K562 (cell line): ENCODE data around the gene DCAF6. TPM values are rescaled to one million over a fixed set of nuclear protein-coding genes. Genes with fewer than 3 reads are reported as not detected.

Experiments
- GTF2F1 ChIP-seq: IDR thresholded peaks from 2 replicates; pipeline ENCODE4 v1.6.1; 2011; ENCODE audit warnings: low read depth, low read length, improper control_type of control experiment
- MAFG ChIP-seq: fragments of 450-650 bp; conservative IDR thresholded peaks from 2 replicates; pipeline ENCODE4 v1.6.1; 2016; ENCODE audit warnings: missing genetic modification characterization, missing compliant biosample characterization
- POLR2G ChIP-seq: fragments of 200-400 bp; formaldehyde crosslinking; IDR thresholded peaks from 2 replicates; pipeline ENCODE4 v1.6.1; 2017; ENCODE audit warnings: low read depth, mild to moderate bottlenecking, antibody characterized with exemption, low read length, moderate library complexity
- TRIM24 ChIP-seq, 2 experiments: fragments of 450-650 bp; IDR thresholded peaks; 2 replicates each; pipeline ENCODE4 v1.6.1; 2016
- YBX1 ChIP-seq: fragments of 450-650 bp; IDR thresholded peaks from 2 replicates; pipeline ENCODE4 v1.7.1; 2016; ENCODE audit warnings: mild to moderate bottlenecking
- ZNF347 ChIP-seq: fragments of 450-650 bp; formaldehyde crosslinking; IDR thresholded peaks from 2 replicates; pipeline ENCODE4 v1.4.0; 2020; ENCODE audit warnings: low read depth, mild to moderate bottlenecking, moderate library complexity
- ZNF431 ChIP-seq: sonication (generic); formaldehyde crosslinking; IDR thresholded peaks from 2 replicates; pipeline ENCODE4 v1.8.0; 2022; ENCODE audit warnings: mild to moderate bottlenecking, missing genetic modification reagents
- polyA plus RNA-seq, 8 experiments: library from polyadenylated mRNA; depleted of rRNA in 4 of 8; stranded (reverse) in 5 of 8; unstranded in 3 of 8; fragments of >200 nt; fragmentation: Nextera tagmentation in 2 of 8; fragmentation: Illumina TruSeq in 1 of 8; extraction: Ambion mirVana in 2 of 8; extraction: Trizol in 1 of 8; gene quantifications; 2 replicates each; pipeline versions ENCODE4 v1.2.1 to v1.2.3, GENCODE V29; 2011 to 2014; ENCODE audit warnings: inconsistent platforms in 1 of 8, missing spikeins in 1 of 8
- total RNA-seq, 7 experiments: library from RNA; depleted of rRNA in 6 of 7; stranded (reverse); fragments of >200 nt in 6 of 7; fragmentation: Illumina TruSeq in 2 of 7; extraction: Trizol in 2 of 7; gene quantifications; 2 replicates each; pipeline versions ENCODE4 v1.2.1 to v1.2.3, GENCODE V29; 2011 to 2021; ENCODE audit warnings: low replicate concordance in 1 of 7
- TF ChIP-seq, protein P1 (sequence below), 2 experiments: IDR thresholded peaks; 2 replicates each; pipeline ENCODE4 v1.6.1; 2012; ENCODE audit warnings: improper control_type of control experiment in 2 of 2, low read depth in 2 of 2, low read length in 2 of 2, borderline replicate concordance in 1 of 2
- TF ChIP-seq, protein P2 (sequence below): fragments of 250-450 bp; sonication (Bioruptor Pico); IDR thresholded peaks from 2 replicates; pipeline ENCODE4 v1.5.0; 2021; ENCODE audit warnings: mild to moderate bottlenecking, moderate library complexity
- TF ChIP-seq, protein P3 (sequence below): fragments of 250-450 bp; sonication (Bioruptor Pico); IDR thresholded peaks from 2 replicates; pipeline ENCODE4 v1.9.0; 2021; ENCODE audit warnings: mild to moderate bottlenecking, inconsistent platforms
- TF ChIP-seq, protein P4 (sequence below): sonication (generic); formaldehyde crosslinking; IDR thresholded peaks from 2 replicates; pipeline ENCODE4 v1.8.0; 2023; ENCODE audit warnings: mild to moderate bottlenecking, missing genetic modification reagents
- TF ChIP-seq, protein P5 (sequence below): fragments of 450-650 bp; IDR thresholded peaks from 2 replicates; pipeline ENCODE4 v1.7.1; 2018; ENCODE audit warnings: mild to moderate bottlenecking, low read depth; ENCODE audit not compliant: partially characterized antibody

Gene DCAF6
- total and polyA plus RNA-seq, 9 of the 15 experiments (the other 6 are each of a cell fraction or from before 2014, with no cell fraction given): 19.1 to 102 (median 46.3) TPM

DNA sequence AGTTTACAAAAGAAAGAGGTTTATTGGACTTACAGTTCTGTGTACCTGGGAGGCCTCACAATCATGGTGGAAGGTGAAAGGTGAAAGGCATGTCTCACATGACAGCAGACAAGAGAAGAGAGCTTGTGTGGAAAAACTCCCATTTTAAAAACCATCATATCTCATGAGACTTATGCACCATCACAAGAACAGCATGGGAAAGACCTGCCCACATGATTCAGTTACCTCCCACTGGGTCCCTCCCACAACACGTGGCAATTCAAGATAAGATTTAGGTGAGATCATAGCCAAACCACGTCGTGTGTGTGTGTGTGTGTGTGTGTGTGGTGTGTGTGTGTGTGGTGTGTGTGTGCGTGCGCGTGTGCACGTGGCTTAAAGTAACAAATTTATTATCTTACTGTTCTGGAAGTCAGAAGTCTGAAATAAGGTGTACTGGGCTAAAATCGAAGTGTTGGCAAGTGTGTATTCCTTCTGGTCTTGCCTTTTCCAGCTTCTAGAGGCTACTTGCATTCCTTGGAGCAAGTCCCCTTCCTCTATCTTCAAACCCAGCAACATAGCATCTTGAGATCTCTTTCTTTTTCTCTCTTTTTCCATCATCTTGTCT, 48.5 kb downstream of the DCAF6 start (continued):
- TF ChIP-seq ZNF347 (CRISPR knock-in tag): no peak
- TF ChIP-seq ZNF431: no peak
- TF ChIP-seq POLR2G: no peak
- TF ChIP-seq GTF2F1: no peak
- TF ChIP-seq YBX1: no peak
- TF ChIP-seq, protein P1, sequence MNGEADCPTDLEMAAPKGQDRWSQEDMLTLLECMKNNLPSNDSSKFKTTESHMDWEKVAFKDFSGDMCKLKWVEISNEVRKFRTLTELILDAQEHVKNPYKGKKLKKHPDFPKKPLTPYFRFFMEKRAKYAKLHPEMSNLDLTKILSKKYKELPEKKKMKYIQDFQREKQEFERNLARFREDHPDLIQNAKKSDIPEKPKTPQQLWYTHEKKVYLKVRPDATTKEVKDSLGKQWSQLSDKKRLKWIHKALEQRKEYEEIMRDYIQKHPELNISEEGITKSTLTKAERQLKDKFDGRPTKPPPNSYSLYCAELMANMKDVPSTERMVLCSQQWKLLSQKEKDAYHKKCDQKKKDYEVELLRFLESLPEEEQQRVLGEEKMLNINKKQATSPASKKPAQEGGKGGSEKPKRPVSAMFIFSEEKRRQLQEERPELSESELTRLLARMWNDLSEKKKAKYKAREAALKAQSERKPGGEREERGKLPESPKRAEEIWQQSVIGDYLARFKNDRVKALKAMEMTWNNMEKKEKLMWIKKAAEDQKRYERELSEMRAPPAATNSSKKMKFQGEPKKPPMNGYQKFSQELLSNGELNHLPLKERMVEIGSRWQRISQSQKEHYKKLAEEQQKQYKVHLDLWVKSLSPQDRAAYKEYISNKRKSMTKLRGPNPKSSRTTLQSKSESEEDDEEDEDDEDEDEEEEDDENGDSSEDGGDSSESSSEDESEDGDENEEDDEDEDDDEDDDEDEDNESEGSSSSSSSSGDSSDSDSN (IDR thresholded peaks at IDR 0.05; ENCODE audit: borderline replicate concordance in 1 of 2, low read depth in 2 of 2, low read length in 2 of 2): no peak
- TF ChIP-seq, protein P2, sequence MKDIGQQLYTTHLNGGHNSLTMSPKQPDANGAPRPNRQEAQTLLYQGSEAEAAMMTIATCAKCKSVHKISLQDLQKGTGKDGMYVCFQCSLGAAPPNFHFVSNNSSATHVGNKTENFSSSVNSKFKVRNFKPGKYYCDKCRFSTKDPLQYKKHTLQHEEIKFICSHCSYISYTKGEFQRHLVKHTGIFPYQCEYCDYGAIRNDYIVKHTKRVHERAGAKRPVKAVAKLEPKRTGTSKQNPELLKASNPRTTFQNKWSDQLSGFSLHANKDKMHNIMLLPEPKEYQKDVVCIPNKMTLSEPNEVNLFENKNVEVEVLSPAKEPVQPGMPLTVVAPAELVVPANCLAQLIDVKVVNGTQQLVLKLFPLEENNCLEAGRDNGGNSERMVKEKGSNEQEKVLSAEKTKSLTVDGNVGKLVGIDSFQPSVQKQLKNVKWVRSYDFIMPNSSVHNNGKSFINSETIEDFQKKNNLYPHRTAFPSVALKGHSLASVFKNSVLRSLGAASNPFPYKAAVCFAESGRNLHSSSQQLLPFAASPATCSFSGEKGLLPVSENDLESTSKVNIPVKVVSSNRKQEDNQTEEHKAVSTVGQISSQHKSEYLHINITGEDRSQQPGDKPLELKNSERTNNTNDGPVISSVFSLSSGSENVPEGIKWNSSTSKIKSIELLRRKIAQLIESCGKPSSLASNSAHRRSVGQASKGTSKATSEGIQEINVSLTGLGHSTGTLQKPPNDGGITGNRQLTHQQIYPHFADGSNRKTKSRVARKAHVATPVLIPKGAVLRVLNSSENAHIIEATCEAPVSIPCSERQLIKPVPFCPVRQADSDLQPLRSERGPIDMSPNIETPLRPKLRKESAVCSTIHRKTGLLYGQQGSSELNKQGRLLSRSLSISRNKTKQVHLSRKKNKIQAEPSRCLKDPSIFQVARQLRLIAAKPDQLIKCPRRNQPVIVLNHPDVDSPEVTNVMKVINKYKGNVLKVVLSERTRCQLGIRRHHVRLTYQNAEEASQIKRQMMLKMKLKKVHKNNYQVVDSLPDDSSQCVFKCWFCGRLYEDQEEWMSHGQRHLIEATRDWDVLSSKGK (CRISPR knock-in tag): no peak
- no peak for TF ChIP-seq MAFG (tag)
- TF ChIP-seq, protein P3, sequence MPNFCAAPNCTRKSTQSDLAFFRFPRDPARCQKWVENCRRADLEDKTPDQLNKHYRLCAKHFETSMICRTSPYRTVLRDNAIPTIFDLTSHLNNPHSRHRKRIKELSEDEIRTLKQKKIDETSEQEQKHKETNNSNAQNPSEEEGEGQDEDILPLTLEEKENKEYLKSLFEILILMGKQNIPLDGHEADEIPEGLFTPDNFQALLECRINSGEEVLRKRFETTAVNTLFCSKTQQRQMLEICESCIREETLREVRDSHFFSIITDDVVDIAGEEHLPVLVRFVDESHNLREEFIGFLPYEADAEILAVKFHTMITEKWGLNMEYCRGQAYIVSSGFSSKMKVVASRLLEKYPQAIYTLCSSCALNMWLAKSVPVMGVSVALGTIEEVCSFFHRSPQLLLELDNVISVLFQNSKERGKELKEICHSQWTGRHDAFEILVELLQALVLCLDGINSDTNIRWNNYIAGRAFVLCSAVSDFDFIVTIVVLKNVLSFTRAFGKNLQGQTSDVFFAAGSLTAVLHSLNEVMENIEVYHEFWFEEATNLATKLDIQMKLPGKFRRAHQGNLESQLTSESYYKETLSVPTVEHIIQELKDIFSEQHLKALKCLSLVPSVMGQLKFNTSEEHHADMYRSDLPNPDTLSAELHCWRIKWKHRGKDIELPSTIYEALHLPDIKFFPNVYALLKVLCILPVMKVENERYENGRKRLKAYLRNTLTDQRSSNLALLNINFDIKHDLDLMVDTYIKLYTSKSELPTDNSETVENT (CRISPR knock-in tag): no peak
- TF ChIP-seq, protein P4, sequence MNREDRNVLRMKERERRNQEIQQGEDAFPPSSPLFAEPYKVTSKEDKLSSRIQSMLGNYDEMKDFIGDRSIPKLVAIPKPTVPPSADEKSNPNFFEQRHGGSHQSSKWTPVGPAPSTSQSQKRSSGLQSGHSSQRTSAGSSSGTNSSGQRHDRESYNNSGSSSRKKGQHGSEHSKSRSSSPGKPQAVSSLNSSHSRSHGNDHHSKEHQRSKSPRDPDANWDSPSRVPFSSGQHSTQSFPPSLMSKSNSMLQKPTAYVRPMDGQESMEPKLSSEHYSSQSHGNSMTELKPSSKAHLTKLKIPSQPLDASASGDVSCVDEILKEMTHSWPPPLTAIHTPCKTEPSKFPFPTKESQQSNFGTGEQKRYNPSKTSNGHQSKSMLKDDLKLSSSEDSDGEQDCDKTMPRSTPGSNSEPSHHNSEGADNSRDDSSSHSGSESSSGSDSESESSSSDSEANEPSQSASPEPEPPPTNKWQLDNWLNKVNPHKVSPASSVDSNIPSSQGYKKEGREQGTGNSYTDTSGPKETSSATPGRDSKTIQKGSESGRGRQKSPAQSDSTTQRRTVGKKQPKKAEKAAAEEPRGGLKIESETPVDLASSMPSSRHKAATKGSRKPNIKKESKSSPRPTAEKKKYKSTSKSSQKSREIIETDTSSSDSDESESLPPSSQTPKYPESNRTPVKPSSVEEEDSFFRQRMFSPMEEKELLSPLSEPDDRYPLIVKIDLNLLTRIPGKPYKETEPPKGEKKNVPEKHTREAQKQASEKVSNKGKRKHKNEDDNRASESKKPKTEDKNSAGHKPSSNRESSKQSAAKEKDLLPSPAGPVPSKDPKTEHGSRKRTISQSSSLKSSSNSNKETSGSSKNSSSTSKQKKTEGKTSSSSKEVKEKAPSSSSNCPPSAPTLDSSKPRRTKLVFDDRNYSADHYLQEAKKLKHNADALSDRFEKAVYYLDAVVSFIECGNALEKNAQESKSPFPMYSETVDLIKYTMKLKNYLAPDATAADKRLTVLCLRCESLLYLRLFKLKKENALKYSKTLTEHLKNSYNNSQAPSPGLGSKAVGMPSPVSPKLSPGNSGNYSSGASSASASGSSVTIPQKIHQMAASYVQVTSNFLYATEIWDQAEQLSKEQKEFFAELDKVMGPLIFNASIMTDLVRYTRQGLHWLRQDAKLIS: 0 out of 2 replicates have a peak, but pooled peaks have one; percentile 65
- TF ChIP-seq TRIM24 (IDR thresholded peaks at IDR 0.05): peak; percentile 93 to 95
- TF ChIP-seq, protein P5, sequence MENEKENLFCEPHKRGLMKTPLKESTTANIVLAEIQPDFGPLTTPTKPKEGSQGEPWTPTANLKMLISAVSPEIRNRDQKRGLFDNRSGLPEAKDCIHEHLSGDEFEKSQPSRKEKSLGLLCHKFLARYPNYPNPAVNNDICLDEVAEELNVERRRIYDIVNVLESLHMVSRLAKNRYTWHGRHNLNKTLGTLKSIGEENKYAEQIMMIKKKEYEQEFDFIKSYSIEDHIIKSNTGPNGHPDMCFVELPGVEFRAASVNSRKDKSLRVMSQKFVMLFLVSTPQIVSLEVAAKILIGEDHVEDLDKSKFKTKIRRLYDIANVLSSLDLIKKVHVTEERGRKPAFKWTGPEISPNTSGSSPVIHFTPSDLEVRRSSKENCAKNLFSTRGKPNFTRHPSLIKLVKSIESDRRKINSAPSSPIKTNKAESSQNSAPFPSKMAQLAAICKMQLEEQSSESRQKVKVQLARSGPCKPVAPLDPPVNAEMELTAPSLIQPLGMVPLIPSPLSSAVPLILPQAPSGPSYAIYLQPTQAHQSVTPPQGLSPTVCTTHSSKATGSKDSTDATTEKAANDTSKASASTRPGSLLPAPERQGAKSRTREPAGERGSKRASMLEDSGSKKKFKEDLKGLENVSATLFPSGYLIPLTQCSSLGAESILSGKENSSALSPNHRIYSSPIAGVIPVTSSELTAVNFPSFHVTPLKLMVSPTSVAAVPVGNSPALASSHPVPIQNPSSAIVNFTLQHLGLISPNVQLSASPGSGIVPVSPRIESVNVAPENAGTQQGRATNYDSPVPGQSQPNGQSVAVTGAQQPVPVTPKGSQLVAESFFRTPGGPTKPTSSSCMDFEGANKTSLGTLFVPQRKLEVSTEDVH: peak; percentile 86
